Measurements from ENCODE around the gene MSH5. TPM values are rescaled to one million over a fixed set of nuclear protein-coding genes. Genes with fewer than 3 reads are reported as not detected.

Gene MSH5
- total and polyA plus RNA-seq, 2 donors (not counting 1 experiment from before 2014, with no cell fraction given): 4.3 to 6.0 TPM

GRCh38 chr6:31762878-31763618, 23.2 kb downstream of the MSH5 start:
- no peak overlapping the region for H3K4me3 ChIP-seq (replicated peaks in 1 of 4; ENCODE audit: control extremely low read depth in 1 of 4, insufficient read depth in 1 of 4, low read depth in 3 of 4, low read length in 4 of 4)
- H3K9me3 ChIP-seq (ENCODE audit: control insufficient read depth, insufficient read depth, low read depth, low read length): no peaks in the 10 kb centered on the region
- H3K79me2 ChIP-seq (ENCODE audit: control insufficient read depth, insufficient read depth, low read length): no peaks in the 10 kb centered on the region
- no peak for TF ChIP-seq EZH2 (IDR thresholded peaks at IDR 0.05; ENCODE audit: low read length, missing control alignments)
- H2AFZ ChIP-seq (ENCODE audit: low read length): no peak overlapping the region
- peaks cover 7% of the 10 kb centered on the region for H3K36me3 ChIP-seq (ENCODE audit: control insufficient read depth, insufficient read depth, low read length)
- H3K9ac ChIP-seq (ENCODE audit: insufficient read depth, low read length): no peak overlapping the region
- H3K27ac ChIP-seq (ENCODE audit: insufficient read depth, low read length): no peak overlapping the region
- no peaks in the 10 kb centered on the region for H4K20me1 ChIP-seq (ENCODE audit: control insufficient read depth, extremely low read depth, insufficient read depth, low read length)
- no peak for DNase-seq (ENCODE audit: low read depth in 2 of 2)
- peaks cover 4% of the 10 kb centered on the region for H3K4me1 ChIP-seq (ENCODE audit: control insufficient read depth, extremely low read depth, insufficient read depth, low read length)
- H3K27me3 ChIP-seq (ENCODE audit: control insufficient read depth, insufficient read depth, low read length): no peaks in the 10 kb centered on the region
- no peak overlapping the region for H3K4me2 ChIP-seq (ENCODE audit: extremely low read depth, insufficient read depth, low read length)

DNA sequence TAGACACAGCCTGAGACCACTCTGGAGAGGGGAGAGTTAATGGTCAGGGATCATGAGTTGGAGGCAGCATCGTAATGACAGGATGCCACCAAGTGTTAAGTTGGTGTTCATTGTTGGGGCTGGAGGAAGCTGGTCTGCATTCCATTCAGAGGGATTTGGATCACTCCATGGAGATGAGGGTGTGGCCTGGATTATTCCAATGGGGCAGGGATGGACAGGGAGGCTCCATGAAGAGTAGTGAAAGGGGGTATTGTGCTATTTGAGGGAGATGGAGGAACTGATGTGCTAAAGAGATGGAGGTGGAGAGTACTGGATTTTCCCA, 23.8 kb downstream of the MSH5 start:
- H3K4me2 ChIP-seq (ENCODE audit: extremely low read depth, insufficient read depth, low read length): no peak overlapping the region
- no peak overlapping the region for H3K4me3 ChIP-seq (replicated peaks in 1 of 4; ENCODE audit: control extremely low read depth in 1 of 4, insufficient read depth in 1 of 4, low read depth in 3 of 4, low read length in 4 of 4)
- TF ChIP-seq, protein P1, sequence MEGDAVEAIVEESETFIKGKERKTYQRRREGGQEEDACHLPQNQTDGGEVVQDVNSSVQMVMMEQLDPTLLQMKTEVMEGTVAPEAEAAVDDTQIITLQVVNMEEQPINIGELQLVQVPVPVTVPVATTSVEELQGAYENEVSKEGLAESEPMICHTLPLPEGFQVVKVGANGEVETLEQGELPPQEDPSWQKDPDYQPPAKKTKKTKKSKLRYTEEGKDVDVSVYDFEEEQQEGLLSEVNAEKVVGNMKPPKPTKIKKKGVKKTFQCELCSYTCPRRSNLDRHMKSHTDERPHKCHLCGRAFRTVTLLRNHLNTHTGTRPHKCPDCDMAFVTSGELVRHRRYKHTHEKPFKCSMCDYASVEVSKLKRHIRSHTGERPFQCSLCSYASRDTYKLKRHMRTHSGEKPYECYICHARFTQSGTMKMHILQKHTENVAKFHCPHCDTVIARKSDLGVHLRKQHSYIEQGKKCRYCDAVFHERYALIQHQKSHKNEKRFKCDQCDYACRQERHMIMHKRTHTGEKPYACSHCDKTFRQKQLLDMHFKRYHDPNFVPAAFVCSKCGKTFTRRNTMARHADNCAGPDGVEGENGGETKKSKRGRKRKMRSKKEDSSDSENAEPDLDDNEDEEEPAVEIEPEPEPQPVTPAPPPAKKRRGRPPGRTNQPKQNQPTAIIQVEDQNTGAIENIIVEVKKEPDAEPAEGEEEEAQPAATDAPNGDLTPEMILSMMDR (conservative IDR thresholded peaks at IDR 0.05 in 1 of 2, IDR thresholded peaks at IDR 0.05 in 1 of 2; ENCODE audit: low read depth in 1 of 2, low read length in 2 of 2): no peak
- no peak for TF ChIP-seq EZH2 (IDR thresholded peaks at IDR 0.05; ENCODE audit: low read length, missing control alignments)
- H3K4me1 ChIP-seq (ENCODE audit: control insufficient read depth, extremely low read depth, insufficient read depth, low read length): peaks cover 4% of the 10 kb centered on the region
- no peaks in the 10 kb centered on the region for H3K9me3 ChIP-seq (ENCODE audit: control insufficient read depth, insufficient read depth, low read depth, low read length)
- peak; percentile 49 to 59 for DNase-seq (ENCODE audit: low read depth in 2 of 2)
- no peaks in the 10 kb centered on the region for H3K27me3 ChIP-seq (ENCODE audit: control insufficient read depth, insufficient read depth, low read length)
- peaks cover 5% of the 10 kb centered on the region for H3K36me3 ChIP-seq (ENCODE audit: control insufficient read depth, insufficient read depth, low read length)
- H3K9ac ChIP-seq (ENCODE audit: insufficient read depth, low read length): no peak overlapping the region
- H3K79me2 ChIP-seq (ENCODE audit: control insufficient read depth, insufficient read depth, low read length): no peaks in the 10 kb centered on the region
- H4K20me1 ChIP-seq (ENCODE audit: control insufficient read depth, extremely low read depth, insufficient read depth, low read length): no peaks in the 10 kb centered on the region
- no peak overlapping the region for H2AFZ ChIP-seq (ENCODE audit: low read length)
- H3K27ac ChIP-seq (ENCODE audit: insufficient read depth, low read length): no peak overlapping the region

GRCh38 chr6:31764198-31764597, 24.4 kb downstream of the MSH5 start:
- no peak overlapping the region for H2AFZ ChIP-seq (ENCODE audit: low read length)

More at GRCh38 chr6:31764198-31764597, 24.4 kb downstream of the MSH5 start:
- Histone ChIP-seq H3K36me3 (ENCODE audit: control insufficient read depth, insufficient read depth, low read length) (peaks cover 4% of the 10 kb centered on the region), H3K4me2 (ENCODE audit: extremely low read depth, insufficient read depth, low read length) (no peak overlapping the region), H3K27me3 (ENCODE audit: control insufficient read depth, insufficient read depth, low read length) (no peaks in the 10 kb centered on the region), H4K20me1 (ENCODE audit: control insufficient read depth, extremely low read depth, insufficient read depth, low read length) (no peaks in the 10 kb centered on the region), H3K79me2 (ENCODE audit: control insufficient read depth, insufficient read depth, low read length) (no peaks in the 10 kb centered on the region), H3K9ac (ENCODE audit: insufficient read depth, low read length) (no peak overlapping the region), H3K27ac (ENCODE audit: insufficient read depth, low read length) (no peak overlapping the region), H3K9me3 (ENCODE audit: control insufficient read depth, insufficient read depth, low read depth, low read length) (no peaks in the 10 kb centered on the region), H3K4me3 (replicated peaks in 1 of 4; ENCODE audit: control extremely low read depth in 1 of 4, insufficient read depth in 1 of 4, low read depth in 3 of 4, low read length in 4 of 4) (no peak overlapping the region), H3K4me1 (ENCODE audit: control insufficient read depth, extremely low read depth, insufficient read depth, low read length) (peaks cover 4% of the 10 kb centered on the region)
- no peak for DNase-seq (ENCODE audit: low read depth in 2 of 2)
- TF ChIP-seq, protein P1 (conservative IDR thresholded peaks at IDR 0.05 in 1 of 2, IDR thresholded peaks at IDR 0.05 in 1 of 2; ENCODE audit: low read depth in 1 of 2, low read length in 2 of 2): no peak
- no peak for TF ChIP-seq EZH2 (IDR thresholded peaks at IDR 0.05; ENCODE audit: low read length, missing control alignments)

All from fibroblast of lung (primary cell).